Natural killer cell (primary cell): Measurements from ENCODE around the gene OLFM2. TPM values are rescaled to one million over a fixed set of nuclear protein-coding genes. Genes with fewer than 3 reads are reported as not detected.

ENCODE experiments used
- ATAC-seq, 3 donors: fragments of 150-1000 bp in 2 of 3; fragments of 200-7000 bp in 1 of 3; cut with Tn5 transposase; 1 replicate in 1 of 3; 2 replicates in 2 of 3; pipeline ENCODE4 v1.10.0; 2021; ENCODE audit warnings: mild to moderate bottlenecking in 2 of 3, moderate library complexity in 2 of 3
- DNase-seq, 2 donors: peaks; one replicate each; pipeline versions ENCODE4 v3.0.0 to v3.0.0-alpha.2; 2013 to 2021; ENCODE audit warnings: mixed read lengths in 1 of 2
- H3K27ac ChIP-seq: one replicate; pipeline ENCODE4 v1.5.1; 2013; ENCODE audit warnings: mild to moderate bottlenecking, low read length
- H3K27me3 ChIP-seq: one replicate; pipeline ENCODE4 v1.6.1; 2013; ENCODE audit warnings: low read length; ENCODE audit not compliant: control insufficient read depth, insufficient read depth
- H3K36me3 ChIP-seq: one replicate; pipeline ENCODE4 v1.6.1; 2013; ENCODE audit warnings: low read length; ENCODE audit not compliant: control insufficient read depth, insufficient read depth
- H3K4me1 ChIP-seq: one replicate; pipeline ENCODE4 v1.6.1; 2013; ENCODE audit warnings: low read length; ENCODE audit not compliant: control insufficient read depth, insufficient read depth
- H3K4me3 ChIP-seq: one replicate; pipeline ENCODE4 v1.5.1; 2013; ENCODE audit warnings: low read length
- H3K9me3 ChIP-seq: one replicate; pipeline ENCODE4 v1.6.1; 2013; ENCODE audit warnings: low read length; ENCODE audit not compliant: control insufficient read depth, insufficient read depth
- H3K27ac Mint-ChIP-seq, 2 donors: one replicate each; pipeline ENCODE4 v1.8.0; 2022; ENCODE audit warnings: mild to moderate bottlenecking in 2 of 2, mixed read lengths in 2 of 2, moderate library complexity in 1 of 2
- H3K27me3 Mint-ChIP-seq, 2 donors: one replicate each; pipeline ENCODE4 v1.8.0; 2022; ENCODE audit warnings: low read depth in 2 of 2, mixed read lengths in 2 of 2
- H3K36me3 Mint-ChIP-seq: one replicate; pipeline ENCODE4 v1.8.0; 2022; ENCODE audit warnings: mixed read lengths
- H3K4me1 Mint-ChIP-seq, 2 donors: one replicate each; pipeline ENCODE4 v1.8.0; 2022; ENCODE audit warnings: mixed read lengths in 2 of 2
- H3K4me3 Mint-ChIP-seq: one replicate; pipeline ENCODE4 v1.8.0; 2022; ENCODE audit warnings: mild to moderate bottlenecking, moderate library complexity, mixed read lengths
- H3K9me3 Mint-ChIP-seq, 2 donors: one replicate each; pipeline ENCODE4 v1.8.0; 2022; ENCODE audit warnings: mixed read lengths in 2 of 2
- WGBS: methylation state at CpG from one replicate; pipeline ENCODE4 v1.1.7; 2013; ENCODE audit warnings: missing lambda C conversion rate; ENCODE audit not compliant: insufficient coverage; 5-methylcytosine and 5-hydroxymethylcytosine counted together
- intact Hi-C: fragments of 100-400 bp; cut with micrococcal nuclease; formaldehyde crosslinking; loops from one replicate; pipeline ENCODE4 v1.14.2; 2022
- total RNA-seq, 4 donors: library from RNA; stranded (reverse); fragments of 120-200 nt in 1 of 4; gene quantifications; one replicate each; pipeline versions ENCODE4 v1.2.3 to v1.2.4, GENCODE V29; 2013 to 2022
- TF ChIP-seq, protein P1 (sequence below): fragments of 200-600 bp; IDR thresholded peaks from one replicate; pipeline ENCODE4 v1.8.0; 2022; ENCODE audit warnings: antibody characterized with exemption

Gene OLFM2
- total RNA-seq, 3 donors from 2014 or later (not counting 1 experiment from before 2014, with no cell fraction given) = 1.5 to 3.3 (median 2.0) TPM

DNA sequence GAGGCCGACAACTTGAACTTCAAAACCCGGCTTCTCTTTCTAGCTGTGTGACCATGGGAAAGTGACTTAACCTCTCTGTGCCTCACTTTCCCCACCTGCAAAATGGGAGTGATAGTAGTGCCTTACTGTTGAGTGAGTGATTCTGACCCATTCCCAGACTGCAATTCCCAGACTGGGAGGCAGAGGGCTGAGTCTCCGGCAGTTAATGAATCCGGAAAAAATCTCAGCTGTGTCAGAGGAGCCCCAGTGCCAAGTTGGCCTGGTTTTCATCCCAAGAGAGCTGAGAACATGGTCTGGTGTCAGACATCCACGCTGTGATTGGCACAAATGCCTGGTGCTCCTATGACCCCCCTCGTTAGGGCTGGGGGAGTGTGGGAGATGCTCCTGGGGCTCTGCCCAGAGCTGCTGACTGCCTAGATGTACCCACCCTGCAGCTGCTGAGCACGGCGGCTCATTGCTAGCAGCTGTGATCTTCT, 51.2 kb downstream of the OLFM2 start:
- TF ChIP-seq, protein P1, sequence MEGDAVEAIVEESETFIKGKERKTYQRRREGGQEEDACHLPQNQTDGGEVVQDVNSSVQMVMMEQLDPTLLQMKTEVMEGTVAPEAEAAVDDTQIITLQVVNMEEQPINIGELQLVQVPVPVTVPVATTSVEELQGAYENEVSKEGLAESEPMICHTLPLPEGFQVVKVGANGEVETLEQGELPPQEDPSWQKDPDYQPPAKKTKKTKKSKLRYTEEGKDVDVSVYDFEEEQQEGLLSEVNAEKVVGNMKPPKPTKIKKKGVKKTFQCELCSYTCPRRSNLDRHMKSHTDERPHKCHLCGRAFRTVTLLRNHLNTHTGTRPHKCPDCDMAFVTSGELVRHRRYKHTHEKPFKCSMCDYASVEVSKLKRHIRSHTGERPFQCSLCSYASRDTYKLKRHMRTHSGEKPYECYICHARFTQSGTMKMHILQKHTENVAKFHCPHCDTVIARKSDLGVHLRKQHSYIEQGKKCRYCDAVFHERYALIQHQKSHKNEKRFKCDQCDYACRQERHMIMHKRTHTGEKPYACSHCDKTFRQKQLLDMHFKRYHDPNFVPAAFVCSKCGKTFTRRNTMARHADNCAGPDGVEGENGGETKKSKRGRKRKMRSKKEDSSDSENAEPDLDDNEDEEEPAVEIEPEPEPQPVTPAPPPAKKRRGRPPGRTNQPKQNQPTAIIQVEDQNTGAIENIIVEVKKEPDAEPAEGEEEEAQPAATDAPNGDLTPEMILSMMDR = no peak
- H3K4me3 ChIP-seq = no peak overlapping the region
- intact Hi-C loops = no loop called here
- 75% methylated on average over 8 of the region's 8 CpGs for WGBS
- Mint-ChIP-seq H3K27me3 (peaks cover 12 to 16% of the 10 kb centered on the region in 2 donors), H3K4me1 (no peaks in the 10 kb centered on the region), H3K9me3 (no peaks in the 10 kb centered on the region), H3K27ac (no peak overlapping the region), H3K4me3 (no peak overlapping the region), H3K36me3 (no peaks in the 10 kb centered on the region)
- no peak for DNase-seq
- no peaks in the 10 kb centered on the region for H3K36me3 ChIP-seq
- no peak overlapping the region for H3K27ac ChIP-seq
- no peak for ATAC-seq
- H3K4me1 ChIP-seq = no peaks in the 10 kb centered on the region
- H3K9me3 ChIP-seq = no peaks in the 10 kb centered on the region
- no peaks in the 10 kb centered on the region for H3K27me3 ChIP-seq

DNA sequence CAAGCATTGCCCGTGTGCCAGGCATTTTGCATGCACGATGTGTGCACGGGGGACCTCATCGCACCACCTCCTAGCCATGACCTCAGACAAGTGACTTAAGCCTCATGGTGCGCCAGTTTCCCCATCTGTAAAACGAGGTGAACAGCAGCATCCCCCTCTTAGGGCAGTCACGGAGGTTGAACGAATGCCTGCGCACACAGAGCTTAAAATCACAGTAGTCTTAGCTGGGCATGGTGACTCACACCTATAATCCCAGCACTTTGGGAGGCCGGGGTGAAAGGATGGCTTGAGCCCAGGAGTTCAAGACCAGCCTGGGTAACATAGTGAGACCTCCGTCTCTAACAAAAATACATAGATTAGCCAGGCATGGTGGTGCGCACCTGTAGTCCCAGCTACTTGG, 52.6 kb downstream of the OLFM2 start:
- H3K36me3 Mint-ChIP-seq = no peaks in the 10 kb centered on the region
- no peak overlapping the region for H3K27ac ChIP-seq
- no peaks in the 10 kb centered on the region for H3K9me3 ChIP-seq
- no peaks in the 10 kb centered on the region for H3K4me1 Mint-ChIP-seq
- no peak overlapping the region for H3K4me3 ChIP-seq
- intact Hi-C loops = no loop called here
- no peak overlapping the region for H3K27ac Mint-ChIP-seq
- ATAC-seq = no peak
- no peaks in the 10 kb centered on the region for H3K4me1 ChIP-seq
- WGBS = 90% methylated on average over 12 of the region's 12 CpGs
- TF ChIP-seq, protein P1 = no peak
- no peaks in the 10 kb centered on the region for H3K27me3 ChIP-seq
- H3K27me3 Mint-ChIP-seq = peaks cover 12 to 16% of the 10 kb centered on the region in 2 donors
- no peak for DNase-seq
- H3K4me3 Mint-ChIP-seq = no peak overlapping the region
- no peaks in the 10 kb centered on the region for H3K9me3 Mint-ChIP-seq
- no peaks in the 10 kb centered on the region for H3K36me3 ChIP-seq

DNA sequence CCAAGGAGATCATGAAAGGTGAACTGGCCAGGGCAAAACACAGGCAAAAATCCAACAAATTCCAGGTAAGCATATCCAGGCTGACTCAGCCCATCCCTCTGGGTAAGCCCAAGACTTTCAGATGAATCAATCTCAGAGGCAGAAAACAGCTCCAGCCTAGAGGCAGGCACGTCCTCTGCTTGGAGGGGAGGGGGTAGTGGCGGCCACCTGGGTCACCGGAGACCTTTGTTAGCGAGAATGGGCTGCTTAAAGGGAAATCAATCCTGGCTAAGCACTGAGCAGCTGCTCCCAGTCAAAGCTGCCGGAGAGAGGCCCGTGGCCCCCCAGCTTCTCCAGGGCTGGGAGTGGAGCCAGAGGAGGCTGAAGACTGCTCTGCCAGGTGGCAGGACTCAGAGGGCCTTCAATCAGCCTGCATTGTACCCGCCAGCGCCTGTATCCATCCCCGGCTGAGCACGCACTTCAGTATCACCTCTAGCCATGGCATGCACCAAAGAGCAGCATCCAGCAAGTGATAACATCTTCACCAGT, 53.0 kb downstream of the OLFM2 start:
- ATAC-seq (no peak), DNase-seq (no peak)
- TF ChIP-seq, protein P1 = no peak
- H3K4me1 Mint-ChIP-seq = no peaks in the 10 kb centered on the region
- Histone ChIP-seq H3K36me3 (no peaks in the 10 kb centered on the region), H3K27me3 (no peaks in the 10 kb centered on the region), H3K9me3 (no peaks in the 10 kb centered on the region), H3K4me1 (no peaks in the 10 kb centered on the region), H3K4me3 (no peak overlapping the region), H3K27ac (no peak overlapping the region)
- 80% methylated on average over 10 of the region's 10 CpGs for WGBS
- H3K9me3 Mint-ChIP-seq = no peaks in the 10 kb centered on the region
- intact Hi-C loops = no loop called here
- H3K36me3 Mint-ChIP-seq = no peaks in the 10 kb centered on the region
- no peak overlapping the region for H3K4me3 Mint-ChIP-seq
- H3K27me3 Mint-ChIP-seq = peaks cover 8 to 13% of the 10 kb centered on the region in 2 donors
- no peak overlapping the region for H3K27ac Mint-ChIP-seq

DNA sequence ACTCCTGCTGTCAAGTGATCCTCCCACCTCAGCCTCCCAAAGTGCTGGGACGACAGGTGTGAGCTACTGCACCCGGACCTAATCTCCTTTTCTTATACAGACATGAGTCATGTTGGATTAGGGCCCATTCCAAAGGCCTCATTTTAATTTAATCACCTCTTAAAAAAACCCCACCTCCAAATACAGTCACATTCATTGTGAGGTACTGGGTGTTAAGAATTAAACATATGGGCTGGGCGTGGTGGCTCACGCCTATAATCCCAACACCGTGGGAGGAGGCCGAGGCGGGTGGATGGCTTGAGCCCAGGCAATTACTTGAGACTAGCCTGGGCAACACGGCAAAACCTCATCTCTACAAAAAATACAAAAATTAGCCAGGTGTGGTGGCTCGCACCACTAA, 54.6 kb downstream of the OLFM2 start:
- H3K27me3 Mint-ChIP-seq = peaks cover 0 to 8% of the 10 kb centered on the region in 2 donors
- no peak for ATAC-seq
- Histone ChIP-seq H3K4me3 (no peak overlapping the region), H3K27ac (no peak overlapping the region), H3K9me3 (no peaks in the 10 kb centered on the region), H3K36me3 (no peaks in the 10 kb centered on the region), H3K4me1 (no peaks in the 10 kb centered on the region), H3K27me3 (no peaks in the 10 kb centered on the region)
- H3K36me3 Mint-ChIP-seq = no peaks in the 10 kb centered on the region
- no peaks in the 10 kb centered on the region for H3K4me1 Mint-ChIP-seq
- intact Hi-C loops = no loop called here
- 98% methylated on average over 7 of the region's 9 CpGs for WGBS
- no peak for DNase-seq
- no peak overlapping the region for H3K27ac Mint-ChIP-seq
- H3K4me3 Mint-ChIP-seq = no peak overlapping the region
- H3K9me3 Mint-ChIP-seq = no peaks in the 10 kb centered on the region
- TF ChIP-seq, protein P1 = no peak
